Measurements from ENCODE around the gene GLIS2.
A peak's percentile ranks its signal among the peaks of the same experiment; 100 is the strongest.

The GLIS2 gene

GRCh38 chr16:4280625-4281024 is 35.2 kb upstream of the GLIS2 start:
- 88 to 100% methylated on average over 1 to 2 of the region's 2 CpGs for WGBS, 2 experiments (ENCODE audit: insufficient coverage in 2 of 2)
- Histone ChIP-seq H3K4me1 (ENCODE audit: control insufficient read depth, insufficient read depth, low read length, poor library complexity, severe bottlenecking) (peaks cover 16% of the 10 kb centered on the region), H3K9me3 (ENCODE audit: control insufficient read depth, low read length) (peaks cover 6% of the 10 kb centered on the region)

GRCh38 chr16:4283441-4283840 is 32.4 kb upstream of the GLIS2 start:
- H3K4me1 ChIP-seq (ENCODE audit: control insufficient read depth, insufficient read depth, low read length, poor library complexity, severe bottlenecking): peaks cover 16% of the 10 kb centered on the region
- WGBS, 2 experiments (ENCODE audit: insufficient coverage in 2 of 2): 85 to 92% methylated on average over 7 to 8 of the region's 8 CpGs
- H3K36me3 ChIP-seq (ENCODE audit: control insufficient read depth, insufficient read depth, low read length): no peaks in the 10 kb centered on the region
- peaks cover 6% of the 10 kb centered on the region for H3K9me3 ChIP-seq (ENCODE audit: control insufficient read depth, low read length)
- no peak overlapping the region for H3K27ac ChIP-seq (ENCODE audit: low read depth, low read length, severe bottlenecking)
- H3K4me3 ChIP-seq (ENCODE audit: extremely low read depth, insufficient read depth, low read length, poor library complexity, severe bottlenecking): no peak overlapping the region

More at GRCh38 chr16:4280625-4281024, 35.2 kb upstream of the GLIS2 start:
- Histone ChIP-seq H3K4me3 (ENCODE audit: extremely low read depth, insufficient read depth, low read length, poor library complexity, severe bottlenecking) (no peak overlapping the region), H3K36me3 (ENCODE audit: control insufficient read depth, insufficient read depth, low read length) (no peaks in the 10 kb centered on the region), H3K27ac (ENCODE audit: low read depth, low read length, severe bottlenecking) (no peak overlapping the region)

GRCh38 chr16:4283939-4284338 is 31.9 kb upstream of the GLIS2 start:
- no peak overlapping the region for H3K27ac ChIP-seq (ENCODE audit: low read depth, low read length, severe bottlenecking)
- peaks cover 16% of the 10 kb centered on the region for H3K4me1 ChIP-seq (ENCODE audit: control insufficient read depth, insufficient read depth, low read length, poor library complexity, severe bottlenecking)
- no peak overlapping the region for H3K4me3 ChIP-seq (ENCODE audit: extremely low read depth, insufficient read depth, low read length, poor library complexity, severe bottlenecking)
- H3K36me3 ChIP-seq (ENCODE audit: control insufficient read depth, insufficient read depth, low read length): no peaks in the 10 kb centered on the region
- H3K9me3 ChIP-seq (ENCODE audit: control insufficient read depth, low read length): peaks cover 6% of the 10 kb centered on the region
- 92 to 100% methylated on average over 1 of the region's 2 CpGs for WGBS, 2 experiments (ENCODE audit: insufficient coverage in 2 of 2)

- Histone ChIP-seq H3K36me3 (ENCODE audit: control insufficient read depth, insufficient read depth, low read length) (no peaks in the 10 kb centered on the region), H3K4me3 (ENCODE audit: extremely low read depth, insufficient read depth, low read length, poor library complexity, severe bottlenecking) (no peak overlapping the region), H3K9me3 (ENCODE audit: control insufficient read depth, low read length) (peaks cover 6% of the 10 kb centered on the region), H3K4me1 (ENCODE audit: control insufficient read depth, insufficient read depth, low read length, poor library complexity, severe bottlenecking) (peaks cover 16% of the 10 kb centered on the region), H3K27ac (ENCODE audit: low read depth, low read length, severe bottlenecking) (no peak overlapping the region)
- WGBS, 2 experiments (ENCODE audit: insufficient coverage in 2 of 2): 85 to 100% methylated on average over 6 of the region's 10 CpGs
These were observed 30.7 kb upstream of the GLIS2 start for GRCh38 chr16:4285167-4285566.

GRCh38 chr16:4288148-4288921 is 27.5 kb upstream of the GLIS2 start:
- no peak overlapping the region for H3K4me3 ChIP-seq (ENCODE audit: extremely low read depth, insufficient read depth, low read length, poor library complexity, severe bottlenecking)
- no peaks in the 10 kb centered on the region for H3K36me3 ChIP-seq (ENCODE audit: control insufficient read depth, insufficient read depth, low read length)
- H3K4me1 ChIP-seq (ENCODE audit: control insufficient read depth, insufficient read depth, low read length, poor library complexity, severe bottlenecking): peaks cover 31% of the 10 kb centered on the region
- H3K27ac ChIP-seq (ENCODE audit: low read depth, low read length, severe bottlenecking): no peak overlapping the region
- WGBS, 2 experiments (ENCODE audit: insufficient coverage in 2 of 2): 32 to 49% methylated on average over 13 to 22 of the region's 22 CpGs
- H3K9me3 ChIP-seq (ENCODE audit: control insufficient read depth, low read length): no peaks in the 10 kb centered on the region

- H3K9me3 ChIP-seq (ENCODE audit: control insufficient read depth, low read length): no peaks in the 10 kb centered on the region
These were observed 25.5 kb upstream of the GLIS2 start for GRCh38 chr16:4290236-4290830.

GRCh38 chr16:4291699-4292098 is 24.2 kb upstream of the GLIS2 start:
- 95 to 100% methylated on average over 2 to 3 of the region's 4 CpGs for WGBS, 2 experiments (ENCODE audit: insufficient coverage in 2 of 2)
- Histone ChIP-seq H3K4me1 (ENCODE audit: control insufficient read depth, insufficient read depth, low read length, poor library complexity, severe bottlenecking) (peaks cover 37% of the 10 kb centered on the region), H3K27ac (ENCODE audit: low read depth, low read length, severe bottlenecking) (no peak overlapping the region), H3K9me3 (ENCODE audit: control insufficient read depth, low read length) (no peaks in the 10 kb centered on the region), H3K36me3 (ENCODE audit: control insufficient read depth, insufficient read depth, low read length) (no peaks in the 10 kb centered on the region), H3K4me3 (ENCODE audit: extremely low read depth, insufficient read depth, low read length, poor library complexity, severe bottlenecking) (no peak overlapping the region)

More at GRCh38 chr16:4290236-4290830, 25.5 kb upstream of the GLIS2 start:
- Histone ChIP-seq H3K4me3 (ENCODE audit: extremely low read depth, insufficient read depth, low read length, poor library complexity, severe bottlenecking) (no peak overlapping the region), H3K4me1 (ENCODE audit: control insufficient read depth, insufficient read depth, low read length, poor library complexity, severe bottlenecking) (peaks cover 35% of the 10 kb centered on the region), H3K27ac (ENCODE audit: low read depth, low read length, severe bottlenecking) (peak overlapping the region; percentile 98), H3K36me3 (ENCODE audit: control insufficient read depth, insufficient read depth, low read length) (no peaks in the 10 kb centered on the region)
- 63 to 71% methylated on average over 4 to 5 of the region's 8 CpGs for WGBS, 2 experiments (ENCODE audit: insufficient coverage in 2 of 2)

GRCh38 chr16:4293181-4293716 is 22.6 kb upstream of the GLIS2 start:
- no peaks in the 10 kb centered on the region for H3K9me3 ChIP-seq (ENCODE audit: control insufficient read depth, low read length)
- 66% methylated on average over 10 to 14 of the region's 14 CpGs for WGBS, 2 experiments (ENCODE audit: insufficient coverage in 2 of 2)
- H3K4me3 ChIP-seq (ENCODE audit: extremely low read depth, insufficient read depth, low read length, poor library complexity, severe bottlenecking): no peak overlapping the region
- H3K27ac ChIP-seq (ENCODE audit: low read depth, low read length, severe bottlenecking): peak overlapping the region; percentile 86
- no peaks in the 10 kb centered on the region for H3K36me3 ChIP-seq (ENCODE audit: control insufficient read depth, insufficient read depth, low read length)
- peaks cover 50% of the 10 kb centered on the region for H3K4me1 ChIP-seq (ENCODE audit: control insufficient read depth, insufficient read depth, low read length, poor library complexity, severe bottlenecking)

GRCh38 chr16:4293822-4294457 is 21.9 kb upstream of the GLIS2 start:
- 7 to 9% methylated on average over 16 to 19 of the region's 20 CpGs for WGBS, 2 experiments (ENCODE audit: insufficient coverage in 2 of 2)
- Histone ChIP-seq H3K27ac (ENCODE audit: low read depth, low read length, severe bottlenecking) (peak overlapping the region; percentile 86), H3K4me3 (ENCODE audit: extremely low read depth, insufficient read depth, low read length, poor library complexity, severe bottlenecking) (no peak overlapping the region)

GRCh38 chr16:4295581-4295980 is 20.3 kb upstream of the GLIS2 start:
- no peaks in the 10 kb centered on the region for H3K36me3 ChIP-seq (ENCODE audit: control insufficient read depth, insufficient read depth, low read length)
- no peak overlapping the region for H3K27ac ChIP-seq (ENCODE audit: low read depth, low read length, severe bottlenecking)
- no peak overlapping the region for H3K4me3 ChIP-seq (ENCODE audit: extremely low read depth, insufficient read depth, low read length, poor library complexity, severe bottlenecking)
- no peaks in the 10 kb centered on the region for H3K9me3 ChIP-seq (ENCODE audit: control insufficient read depth, low read length)
- peaks cover 63% of the 10 kb centered on the region for H3K4me1 ChIP-seq (ENCODE audit: control insufficient read depth, insufficient read depth, low read length, poor library complexity, severe bottlenecking)
- WGBS, 2 experiments (ENCODE audit: insufficient coverage in 2 of 2): 86% methylated on average over 4 of the region's 6 CpGs; no CpG with 5 or more reads in 1 of the 2 experiments

More at GRCh38 chr16:4293822-4294457, 21.9 kb upstream of the GLIS2 start:
- H3K4me1 ChIP-seq (ENCODE audit: control insufficient read depth, insufficient read depth, low read length, poor library complexity, severe bottlenecking): peaks cover 54% of the 10 kb centered on the region
- no peaks in the 10 kb centered on the region for H3K9me3 ChIP-seq (ENCODE audit: control insufficient read depth, low read length)
- H3K36me3 ChIP-seq (ENCODE audit: control insufficient read depth, insufficient read depth, low read length): no peaks in the 10 kb centered on the region

Measured in mesodermal cell (in vitro differentiated cells).